Neural progenitor cell (in vitro differentiated cells): ENCODE data around the gene PAPSS2. TPM values are rescaled to one million over a fixed set of nuclear protein-coding genes. Genes with fewer than 3 reads are reported as not detected.
"Not testable (repeated sequence)": the region's sequence is repeated elsewhere in the genome, so short reads cannot be mapped to it uniquely, and the experiment has no call there.

ENCODE experiments used
- DNase-seq: peaks from one replicate; pipeline ENCODE4 v3.0.0-alpha.2; 2016; ENCODE audit warnings: low spot score
- H2AFZ ChIP-seq: fragments of 200-600 bp; sonication (generic); replicated peaks from 2 replicates; pipeline ENCODE4 v1.6.1; 2016; ENCODE audit warnings: antibody characterized with exemption
- H3F3A ChIP-seq: fragments of 200-600 bp; sonication (generic); 2 replicates; pipeline ENCODE4 v1.6.1; 2016; ENCODE audit warnings: antibody characterized with exemption, low read depth
- H3K27ac ChIP-seq: fragments of 200-600 bp; sonication (generic); 2 replicates; pipeline ENCODE4 v1.5.1; 2016; ENCODE audit warnings: mild to moderate bottlenecking
- H3K27me3 ChIP-seq: fragments of 200-600 bp; sonication (generic); 2 replicates; pipeline ENCODE4 v1.6.1; 2016; ENCODE audit warnings: mild to moderate bottlenecking, moderate library complexity
- H3K36me3 ChIP-seq: fragments of 200-600 bp; sonication (generic); 2 replicates; pipeline ENCODE4 v1.5.1; 2016
- H3K4me1 ChIP-seq: fragments of 200-600 bp; sonication (generic); 2 replicates; pipeline ENCODE4 v1.6.1; 2016; ENCODE audit warnings: mixed run types
- H3K4me2 ChIP-seq: fragments of 200-600 bp; sonication (generic); 2 replicates; pipeline ENCODE4 v1.6.1; 2016
- H3K4me3 ChIP-seq: fragments of 200-600 bp; sonication (generic); 2 replicates; pipeline ENCODE4 v1.5.1; 2016
- H3K79me2 ChIP-seq: fragments of 200-600 bp; sonication (generic); 2 replicates; pipeline ENCODE4 v1.6.1; 2016; ENCODE audit warnings: low read depth
- H3K9ac ChIP-seq: fragments of 200-600 bp; sonication (generic); 2 replicates; pipeline ENCODE4 v1.6.1; 2016
- H3K9me3 ChIP-seq: fragments of 200-600 bp; sonication (generic); 2 replicates; pipeline ENCODE4 v1.5.1; 2016; ENCODE audit warnings: low read depth
- H4K20me1 ChIP-seq: fragments of 200-600 bp; sonication (generic); 2 replicates; pipeline ENCODE4 v1.6.1; 2016; ENCODE audit warnings: low read depth
- H3K27ac Mint-ChIP-seq: 3 replicates; pipeline ENCODE4 v1.8.0; 2021; ENCODE audit warnings: mixed read lengths
- H3K27me3 Mint-ChIP-seq: 2 replicates; pipeline ENCODE4 v1.8.0; 2022; ENCODE audit warnings: low read depth, mild to moderate bottlenecking, inconsistent platforms, moderate library complexity, mixed read lengths; ENCODE audit not compliant: insufficient read depth
- H3K36me3 Mint-ChIP-seq: 3 replicates; pipeline ENCODE4 v1.8.0; 2021; ENCODE audit warnings: mixed read lengths
- H3K4me1 Mint-ChIP-seq: 3 replicates; pipeline ENCODE4 v1.8.0; 2021; ENCODE audit warnings: mixed read lengths
- H3K4me3 Mint-ChIP-seq: 3 replicates; pipeline ENCODE4 v1.8.0; 2021; ENCODE audit warnings: mild to moderate bottlenecking, moderate library complexity, mixed read lengths
- H3K9me3 Mint-ChIP-seq: 3 replicates; pipeline ENCODE4 v1.8.0; 2020; ENCODE audit warnings: mixed read lengths
- CTCF ChIP-seq: fragments of 200-600 bp; sonication (generic); IDR thresholded peaks from 2 replicates; pipeline ENCODE4 v1.5.1; 2017; ENCODE audit warnings: antibody characterized with exemption, mild to moderate bottlenecking
- EZH2 ChIP-seq: fragments of 200-600 bp; sonication (generic); IDR thresholded peaks from 2 replicates; pipeline ENCODE4 v1.6.1; 2017; ENCODE audit warnings: antibody characterized with exemption, mild to moderate bottlenecking, moderate library complexity
- EZH2phosphoT487 ChIP-seq: fragments of 200-600 bp; sonication (generic); IDR thresholded peaks from 2 replicates; pipeline ENCODE4 v1.6.1; 2017; ENCODE audit warnings: antibody characterized with exemption
- total RNA-seq: library from RNA; depleted of rRNA; stranded (reverse); fragments of >200 nt; gene quantifications from 2 replicates; pipeline ENCODE4 v1.2.3, GENCODE V29; 2015; ENCODE audit warnings: low replicate concordance

The PAPSS2 gene
- total RNA-seq, 1 donor from 2014 or later = 6.0 TPM

- no peak for DNase-seq
- H2AFZ ChIP-seq = no peak overlapping the region
- H3K9ac ChIP-seq = no peak overlapping the region
- no peak overlapping the region for H3K27ac ChIP-seq
- no peaks in the 10 kb centered on the region for H3K36me3 ChIP-seq
- H3K79me2 ChIP-seq = no peaks in the 10 kb centered on the region
- no peak overlapping the region for H3K4me3 Mint-ChIP-seq
- no peaks in the 10 kb centered on the region for H4K20me1 ChIP-seq
- H3K27me3 Mint-ChIP-seq = peaks cover 3% of the 10 kb centered on the region
- H3K9me3 Mint-ChIP-seq = no peaks in the 10 kb centered on the region
- peaks cover 18% of the 10 kb centered on the region for H3F3A ChIP-seq
- peaks cover 36% of the 10 kb centered on the region for H3K4me1 ChIP-seq
- TF ChIP-seq CTCF = no peak
- no peak for TF ChIP-seq EZH2phosphoT487
- H3K36me3 Mint-ChIP-seq = peaks cover 2% of the 10 kb centered on the region
- H3K27me3 ChIP-seq = no peaks in the 10 kb centered on the region
- no peak overlapping the region for H3K27ac Mint-ChIP-seq
- peaks cover 20% of the 10 kb centered on the region for H3K4me1 Mint-ChIP-seq
- no peak overlapping the region for H3K4me3 ChIP-seq
- H3K4me2 ChIP-seq = no peak overlapping the region
- H3K9me3 ChIP-seq = no peaks in the 10 kb centered on the region
These were observed 73.4 kb downstream of the PAPSS2 start for GRCh38 chr10:87733081-87733480.

- peak overlapping the region; percentile 40 for H3K4me3 ChIP-seq
These were observed 75.5 kb downstream of the PAPSS2 start for GRCh38 chr10:87734987-87735827.

GRCh38 chr10:87738253-87738652 lies 78.6 kb downstream of the PAPSS2 start:
- H3K4me3 Mint-ChIP-seq, H3K9me3 Mint-ChIP-seq, H3K4me3 ChIP-seq, H3K9me3 ChIP-seq, H3K9ac ChIP-seq, H3K27ac Mint-ChIP-seq, H3K36me3 Mint-ChIP-seq, H2AFZ ChIP-seq, H3K27me3 Mint-ChIP-seq, H3K27me3 ChIP-seq, H3K27ac ChIP-seq, H3K36me3 ChIP-seq, H4K20me1 ChIP-seq, DNase-seq, H3K4me2 ChIP-seq, H3K79me2 ChIP-seq: not testable (repeated sequence)
- H3K4me1 Mint-ChIP-seq = peaks cover 10% of the 10 kb centered on the region
- H3K4me1 ChIP-seq = peaks cover 27% of the 10 kb centered on the region
- peaks cover 18% of the 10 kb centered on the region for H3F3A ChIP-seq

More at GRCh38 chr10:87734987-87735827, 75.5 kb downstream of the PAPSS2 start:
- no peak overlapping the region for H3K9ac ChIP-seq
- H3K4me1 Mint-ChIP-seq = peaks cover 16% of the 10 kb centered on the region
- H4K20me1 ChIP-seq = no peaks in the 10 kb centered on the region
- peaks cover 3% of the 10 kb centered on the region for H3K27me3 Mint-ChIP-seq
- peaks cover 18% of the 10 kb centered on the region for H3F3A ChIP-seq
- H3K27ac ChIP-seq = peak overlapping the region; percentile 24
- H2AFZ ChIP-seq = peak overlapping the region; percentile 84
- H3K4me2 ChIP-seq = peak overlapping the region; percentile 82
- H3K36me3 Mint-ChIP-seq = peaks cover 2% of the 10 kb centered on the region
- H3K4me3 Mint-ChIP-seq = peak overlapping the region; percentile 13
- TF ChIP-seq CTCF (peak; percentile 84), EZH2 (no peak)
- no peaks in the 10 kb centered on the region for H3K9me3 ChIP-seq
- H3K79me2 ChIP-seq = no peaks in the 10 kb centered on the region
- peak; percentile 93 for DNase-seq
- no peak overlapping the region for H3K27ac Mint-ChIP-seq
- H3K4me1 ChIP-seq = peaks cover 32% of the 10 kb centered on the region
- H3K9me3 Mint-ChIP-seq = no peaks in the 10 kb centered on the region
- H3K27me3 ChIP-seq = no peaks in the 10 kb centered on the region
- no peaks in the 10 kb centered on the region for H3K36me3 ChIP-seq

- Mint-ChIP-seq H3K27me3 (peaks cover 3% of the 10 kb centered on the region), H3K4me1 (peaks cover 8% of the 10 kb centered on the region), H3K9me3 (no peaks in the 10 kb centered on the region), H3K27ac (no peak overlapping the region), H3K36me3 (peaks cover 2% of the 10 kb centered on the region), H3K4me3 (no peak overlapping the region)
- Histone ChIP-seq H3K27me3 (no peaks in the 10 kb centered on the region), H3K9ac (no peak overlapping the region), H3K9me3 (no peaks in the 10 kb centered on the region), H3F3A (peaks cover 12% of the 10 kb centered on the region), H3K79me2 (no peaks in the 10 kb centered on the region), H3K27ac (no peak overlapping the region), H2AFZ (no peak overlapping the region), H3K4me3 (no peak overlapping the region), H3K4me1 (peaks cover 18% of the 10 kb centered on the region), H4K20me1 (no peaks in the 10 kb centered on the region), H3K4me2 (no peak overlapping the region), H3K36me3 (no peaks in the 10 kb centered on the region)
- TF ChIP-seq EZH2phosphoT487 (no peak), CTCF (no peak), EZH2 (no peak)
- DNase-seq = no peak
These were observed 80.0 kb downstream of the PAPSS2 start for GRCh38 chr10:87739703-87740102.
